Tibial nerve (tissue), 4 donors: Measurements from ENCODE around the gene SURF2. TPM values are rescaled to one million over a fixed set of nuclear protein-coding genes. Genes with fewer than 3 reads are reported as not detected.

ENCODE experiments used
- DNase-seq, 2 donors: peaks; one replicate each; pipeline ENCODE4 v3.0.0-alpha.2; 2019; ENCODE audit warnings: low spot score in 2 of 2
- H3K27ac ChIP-seq, 4 donors: fragments of 200-600 bp; sonication (generic) in 3 of 4; one replicate each; pipeline ENCODE4 v1.5.1; 2017 to 2019; ENCODE audit warnings: mild to moderate bottlenecking in 1 of 4
- H3K27me3 ChIP-seq, 2 donors: fragments of 200-600 bp; sonication (generic) in 1 of 2; one replicate each; pipeline versions ENCODE4 v1.5.1 to v1.6.0; 2017 to 2019
- H3K36me3 ChIP-seq, 3 donors: fragments of 200-600 bp; sonication (generic); one replicate each; pipeline ENCODE4 v1.5.1; 2018 to 2019
- H3K4me1 ChIP-seq, 4 donors: fragments of 200-600 bp; sonication (generic) in 3 of 4; one replicate each; pipeline ENCODE4 v1.5.1; 2017 to 2019
- H3K4me3 ChIP-seq, 4 donors: fragments of 200-600 bp; sonication (generic) in 3 of 4; one replicate each; pipeline ENCODE4 v1.5.1; 2017 to 2019; ENCODE audit warnings: mild to moderate bottlenecking in 1 of 4, moderate library complexity in 1 of 4
- H3K9me3 ChIP-seq, 4 donors: fragments of 200-600 bp; sonication (generic) in 3 of 4; one replicate each; pipeline ENCODE4 v1.5.1; 2017 to 2019
- EP300 ChIP-seq, 2 donors: sonication (generic); formaldehyde crosslinking; IDR thresholded peaks; one replicate each; pipeline ENCODE4 v1.6.1; 2017; ENCODE audit warnings: antibody characterized with exemption in 2 of 2, mild to moderate bottlenecking in 1 of 2
- POLR2A ChIP-seq, 2 donors: fragments of 450-650 bp; IDR thresholded peaks; one replicate each; pipeline ENCODE4 v1.6.1; 2017; ENCODE audit warnings: antibody characterized with exemption in 2 of 2, mild to moderate bottlenecking in 2 of 2, moderate library complexity in 2 of 2
- WGBS, 2 donors: methylation state at CpG; one replicate each; pipeline ENCODE4 v1.1.5; 2018; 5-methylcytosine and 5-hydroxymethylcytosine counted together
- total RNA-seq, 4 donors: library from RNA; depleted of rRNA; stranded (reverse); fragments of >200 nt; gene quantifications; one replicate each; pipeline ENCODE4 v1.1.0, GENCODE V29; 2016
- TF ChIP-seq, protein P1 (sequence below), 5 experiments: fragments of 200-600 bp in 3 of 5; fragments of 450-650 bp in 2 of 5; sonication (generic) in 3 of 5; IDR thresholded peaks; one replicate each; pipeline ENCODE4 v1.5.1; 2016 to 2019; ENCODE audit warnings: antibody characterized with exemption in 5 of 5, mild to moderate bottlenecking in 3 of 5, moderate library complexity in 2 of 5

The SURF2 gene
- total RNA-seq, 4 donors from 2014 or later, result 12.2 to 24.3 (median 23.0) TPM

DNA sequence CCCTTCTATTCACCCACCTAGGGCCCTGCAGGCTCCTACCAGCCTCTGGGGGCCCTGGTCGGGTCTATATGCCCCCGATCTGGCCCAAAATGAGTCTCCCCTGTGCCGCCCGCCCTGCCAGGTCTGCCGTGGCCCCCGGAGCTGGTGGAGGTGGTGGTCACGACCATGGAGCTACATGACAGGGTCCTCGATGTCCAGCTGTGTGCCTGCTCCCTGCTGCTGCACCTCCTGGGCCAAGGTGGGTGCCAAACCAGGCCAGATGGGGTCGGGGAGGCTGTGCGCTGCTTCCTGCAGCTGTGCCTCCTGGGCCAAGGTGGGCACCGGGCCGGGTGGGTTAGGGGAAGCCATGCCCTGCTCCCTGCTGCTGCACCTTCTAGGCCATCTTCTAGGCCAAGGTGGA, 43.9 kb downstream of the SURF2 start:
- Histone ChIP-seq H3K36me3 (peaks cover 0 to 49% (median 0%) of the 10 kb centered on the region in 3 donors), H3K27ac (no peak overlapping the region), H3K27me3 (peaks cover 0 to 2% of the 10 kb centered on the region in 2 donors), H3K4me3 (no peak overlapping the region), H3K9me3 (no peaks in the 10 kb centered on the region), H3K4me1 (no peaks in the 10 kb centered on the region)
- TF ChIP-seq EP300 (IDR thresholded peaks at IDR 0.05), result no peak
- TF ChIP-seq, protein P1, sequence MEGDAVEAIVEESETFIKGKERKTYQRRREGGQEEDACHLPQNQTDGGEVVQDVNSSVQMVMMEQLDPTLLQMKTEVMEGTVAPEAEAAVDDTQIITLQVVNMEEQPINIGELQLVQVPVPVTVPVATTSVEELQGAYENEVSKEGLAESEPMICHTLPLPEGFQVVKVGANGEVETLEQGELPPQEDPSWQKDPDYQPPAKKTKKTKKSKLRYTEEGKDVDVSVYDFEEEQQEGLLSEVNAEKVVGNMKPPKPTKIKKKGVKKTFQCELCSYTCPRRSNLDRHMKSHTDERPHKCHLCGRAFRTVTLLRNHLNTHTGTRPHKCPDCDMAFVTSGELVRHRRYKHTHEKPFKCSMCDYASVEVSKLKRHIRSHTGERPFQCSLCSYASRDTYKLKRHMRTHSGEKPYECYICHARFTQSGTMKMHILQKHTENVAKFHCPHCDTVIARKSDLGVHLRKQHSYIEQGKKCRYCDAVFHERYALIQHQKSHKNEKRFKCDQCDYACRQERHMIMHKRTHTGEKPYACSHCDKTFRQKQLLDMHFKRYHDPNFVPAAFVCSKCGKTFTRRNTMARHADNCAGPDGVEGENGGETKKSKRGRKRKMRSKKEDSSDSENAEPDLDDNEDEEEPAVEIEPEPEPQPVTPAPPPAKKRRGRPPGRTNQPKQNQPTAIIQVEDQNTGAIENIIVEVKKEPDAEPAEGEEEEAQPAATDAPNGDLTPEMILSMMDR (IDR thresholded peaks at IDR 0.05), result no peak
- TF ChIP-seq POLR2A (IDR thresholded peaks at IDR 0.05), result no peak
- 90 to 100% methylated on average over 4 to 8 of the region's 12 CpGs for WGBS, 2 donors
- DNase-seq, result no peak

GRCh38 chr9:133401588-133401987, 45.2 kb downstream of the SURF2 start:
- no peak for DNase-seq
- TF ChIP-seq EP300 (IDR thresholded peaks at IDR 0.05), result no peak
- TF ChIP-seq POLR2A (IDR thresholded peaks at IDR 0.05), result no peak
- TF ChIP-seq, protein P1 (IDR thresholded peaks at IDR 0.05), result no peak
- Histone ChIP-seq H3K4me3 (no peak overlapping the region), H3K36me3 (peaks cover 0 to 62% (median 0%) of the 10 kb centered on the region in 3 donors), H3K9me3 (no peaks in the 10 kb centered on the region), H3K27ac (no peak overlapping the region), H3K4me1 (no peaks in the 10 kb centered on the region), H3K27me3 (no peaks in the 10 kb centered on the region)
- WGBS, 2 donors, result 88 to 95% methylated on average over 2 to 6 of the region's 6 CpGs

DNA sequence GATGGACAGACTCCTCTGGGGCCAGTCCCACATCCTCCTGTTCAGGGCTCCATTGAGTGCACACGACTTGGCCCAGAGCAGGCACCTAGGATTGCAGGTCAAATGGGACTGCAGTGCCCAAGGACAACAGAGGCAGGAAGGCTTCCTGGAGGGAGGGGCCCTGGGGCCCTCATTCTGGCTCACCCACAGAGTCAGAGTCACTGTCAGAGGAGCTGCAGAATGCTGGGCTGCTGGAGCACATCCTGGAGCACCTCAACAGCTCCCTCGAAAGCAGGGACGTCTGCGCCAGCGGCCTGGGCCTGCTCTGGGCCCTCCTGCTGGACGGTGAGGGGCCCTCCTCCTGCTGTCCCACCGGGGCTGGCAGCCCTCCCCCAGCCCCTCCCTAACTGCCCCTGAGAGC, 46.3 kb downstream of the SURF2 start:
- Histone ChIP-seq H3K9me3 (no peaks in the 10 kb centered on the region), H3K4me3 (no peak overlapping the region), H3K27me3 (no peaks in the 10 kb centered on the region), H3K27ac (no peak overlapping the region), H3K36me3 (peaks cover 0 to 73% (median 2%) of the 10 kb centered on the region in 3 donors), H3K4me1 (no peaks in the 10 kb centered on the region)
- WGBS, 2 donors, result 78 to 83% methylated on average over 2 to 6 of the region's 7 CpGs
- no peak for DNase-seq
- TF ChIP-seq, protein P1 (IDR thresholded peaks at IDR 0.05), result no peak
- TF ChIP-seq POLR2A (IDR thresholded peaks at IDR 0.05) (no peak), EP300 (IDR thresholded peaks at IDR 0.05) (no peak)

GRCh38 chr9:133403766-133404453, 47.6 kb downstream of the SURF2 start:
- Histone ChIP-seq H3K9me3 (no peaks in the 10 kb centered on the region), H3K27ac (no peak overlapping the region), H3K4me1 (no peaks in the 10 kb centered on the region), H3K4me3 (no peak overlapping the region), H3K36me3 (peaks cover 0 to 85% (median 11%) of the 10 kb centered on the region in 3 donors), H3K27me3 (no peaks in the 10 kb centered on the region)
- 80 to 81% methylated on average over 14 of the region's 16 CpGs for WGBS, 2 donors
- DNase-seq, result no peak
- TF ChIP-seq EP300 (IDR thresholded peaks at IDR 0.05) (no peak), POLR2A (IDR thresholded peaks at IDR 0.05) (no peak)
- TF ChIP-seq, protein P1 (IDR thresholded peaks at IDR 0.05), result peak; percentile 10 to 46 (median 25)

- H3K36me3 ChIP-seq, result peaks cover 0 to 91% (median 11%) of the 10 kb centered on the region in 3 donors
- no peaks in the 10 kb centered on the region for H3K27me3 ChIP-seq
- H3K4me3 ChIP-seq, result no peak overlapping the region
- no peaks in the 10 kb centered on the region for H3K4me1 ChIP-seq
- no peaks in the 10 kb centered on the region for H3K9me3 ChIP-seq
- TF ChIP-seq EP300 (IDR thresholded peaks at IDR 0.05), result no peak
- TF ChIP-seq, protein P1 (IDR thresholded peaks at IDR 0.05), result no peak
- TF ChIP-seq POLR2A (IDR thresholded peaks at IDR 0.05), result no peak
- DNase-seq, result no peak
- H3K27ac ChIP-seq, result no peak overlapping the region
- WGBS, 2 donors, result 80 to 85% methylated on average over 4 to 12 of the region's 12 CpGs
These were observed 48.2 kb downstream of the SURF2 start for GRCh38 chr9:133404454-133405002.
